Nephron progenitor cell (in vitro differentiated cells): ENCODE data around the gene MAGI2.

Experiments used
- DNase-seq: peaks from one replicate; pipeline ENCODE4 v3.0.0; 2021
- H3K27ac Mint-ChIP-seq: 2 replicates; pipeline ENCODE4 v1.8.0; 2021; ENCODE audit warnings: mild to moderate bottlenecking, moderate library complexity, mixed read lengths
- H3K27me3 Mint-ChIP-seq: 2 replicates; pipeline ENCODE4 v1.8.0; 2021; ENCODE audit warnings: mild to moderate bottlenecking, low read depth, mixed read lengths; ENCODE audit not compliant: poor library complexity
- H3K36me3 Mint-ChIP-seq: 2 replicates; pipeline ENCODE4 v1.8.0; 2021; ENCODE audit warnings: low read depth, mixed read lengths
- H3K4me1 Mint-ChIP-seq: 2 replicates; pipeline ENCODE4 v1.8.0; 2021; ENCODE audit warnings: mixed read lengths
- H3K4me3 Mint-ChIP-seq: 2 replicates; pipeline ENCODE4 v1.8.0; 2021; ENCODE audit warnings: mild to moderate bottlenecking, moderate library complexity, mixed read lengths
- H3K9me3 Mint-ChIP-seq: 2 replicates; pipeline ENCODE4 v1.8.0; 2021; ENCODE audit warnings: mild to moderate bottlenecking, moderate library complexity, mixed read lengths
- CTCF ChIP-seq: fragments of 200-600 bp; sonication (generic); IDR thresholded peaks from 2 replicates; pipeline ENCODE4 v1.5.0; 2021; ENCODE audit warnings: antibody characterized with exemption

Gene MAGI2

GRCh38 chr7:79008786-79009185, 444.7 kb downstream of the MAGI2 start:
- Mint-ChIP-seq H3K4me1 (no peaks in the 10 kb centered on the region), H3K4me3 (no peak overlapping the region), H3K27ac (no peak overlapping the region), H3K36me3 (no peaks in the 10 kb centered on the region), H3K27me3 (peaks cover 9% of the 10 kb centered on the region), H3K9me3 (no peaks in the 10 kb centered on the region)
- no peak for TF ChIP-seq CTCF
- DNase-seq: no peak

GRCh38 chr7:78996013-78996412, 457.5 kb downstream of the MAGI2 start:
- H3K4me1 Mint-ChIP-seq: no peaks in the 10 kb centered on the region
- no peak for TF ChIP-seq CTCF
- H3K36me3 Mint-ChIP-seq: no peaks in the 10 kb centered on the region
- no peak overlapping the region for H3K27ac Mint-ChIP-seq
- H3K27me3 Mint-ChIP-seq: peaks cover 5% of the 10 kb centered on the region
- no peaks in the 10 kb centered on the region for H3K9me3 Mint-ChIP-seq
- no peak for DNase-seq
- no peak overlapping the region for H3K4me3 Mint-ChIP-seq

- no peak overlapping the region for H3K4me3 Mint-ChIP-seq
- no peak for DNase-seq
- no peak overlapping the region for H3K27ac Mint-ChIP-seq
- no peaks in the 10 kb centered on the region for H3K9me3 Mint-ChIP-seq
- H3K36me3 Mint-ChIP-seq: no peaks in the 10 kb centered on the region
- H3K27me3 Mint-ChIP-seq: peaks cover 5% of the 10 kb centered on the region
- no peak for TF ChIP-seq CTCF
- no peaks in the 10 kb centered on the region for H3K4me1 Mint-ChIP-seq
Measured at GRCh38 chr7:78993341-78993740, 460.1 kb downstream of the MAGI2 start.

GRCh38 chr7:78985509-78985908, 468.0 kb downstream of the MAGI2 start:
- H3K4me3 Mint-ChIP-seq: no peak overlapping the region
- H3K27me3 Mint-ChIP-seq: no peaks in the 10 kb centered on the region

DNA sequence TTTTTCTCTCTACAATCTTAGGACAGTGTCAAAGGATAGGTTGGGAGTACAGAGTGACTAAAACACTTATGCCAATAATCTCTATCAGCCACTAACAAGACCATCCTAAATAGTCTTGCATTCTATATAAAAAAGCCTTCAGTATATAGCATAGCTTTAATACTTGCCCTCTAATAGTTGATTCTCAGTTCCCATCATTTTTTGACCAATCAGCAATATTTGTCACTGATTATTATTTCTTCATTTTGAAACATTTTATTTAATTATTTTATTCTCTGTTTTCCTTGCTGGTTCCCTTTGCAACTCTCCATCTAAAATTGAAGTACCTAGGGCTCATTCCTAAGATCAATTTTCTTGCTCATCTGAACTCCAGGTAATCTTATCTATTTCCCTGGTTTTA, 470.0 kb downstream of the MAGI2 start:
- TF ChIP-seq CTCF: no peak
- no peak for DNase-seq
- no peaks in the 10 kb centered on the region for H3K27me3 Mint-ChIP-seq
- no peak overlapping the region for H3K27ac Mint-ChIP-seq
- no peak overlapping the region for H3K4me3 Mint-ChIP-seq
- H3K9me3 Mint-ChIP-seq: no peaks in the 10 kb centered on the region
- no peaks in the 10 kb centered on the region for H3K36me3 Mint-ChIP-seq
- H3K4me1 Mint-ChIP-seq: no peaks in the 10 kb centered on the region

More at GRCh38 chr7:78985509-78985908, 468.0 kb downstream of the MAGI2 start:
- no peaks in the 10 kb centered on the region for H3K4me1 Mint-ChIP-seq
- no peaks in the 10 kb centered on the region for H3K9me3 Mint-ChIP-seq
- H3K36me3 Mint-ChIP-seq: no peaks in the 10 kb centered on the region
- no peak overlapping the region for H3K27ac Mint-ChIP-seq
- no peak for DNase-seq
- TF ChIP-seq CTCF: no peak

DNA sequence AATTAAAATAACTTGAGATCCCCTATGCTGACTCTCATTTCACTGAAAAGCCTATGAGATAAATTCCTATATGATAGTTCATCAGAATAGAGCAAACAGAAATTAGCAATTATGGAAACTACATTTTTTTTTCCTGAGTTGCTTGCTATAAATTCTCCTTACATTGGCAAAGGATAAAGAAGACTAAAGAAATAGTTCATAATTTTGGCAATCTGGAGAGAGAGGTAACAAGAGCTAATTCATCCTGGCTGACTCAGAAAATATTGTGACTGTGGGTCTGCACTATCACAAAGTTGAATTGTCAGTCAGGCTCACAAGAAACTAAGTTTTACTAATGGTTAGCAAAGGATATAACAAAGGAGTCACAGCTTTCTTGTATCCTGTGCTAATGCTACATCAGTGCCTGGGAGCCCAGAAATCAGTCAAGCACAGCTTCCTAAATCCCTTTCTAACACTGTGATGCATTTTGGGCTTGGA, 483.0 kb downstream of the MAGI2 start:
- no peak for DNase-seq
- Mint-ChIP-seq H3K4me3 (no peak overlapping the region), H3K27me3 (no peaks in the 10 kb centered on the region), H3K36me3 (no peaks in the 10 kb centered on the region), H3K27ac (no peak overlapping the region), H3K9me3 (no peaks in the 10 kb centered on the region), H3K4me1 (no peaks in the 10 kb centered on the region)
- TF ChIP-seq CTCF: no peak
